ENCODE data around the gene CCDC92.
A peak's percentile ranks its signal among the peaks of the same experiment; 100 is the strongest.

CCDC92 gene

DNA sequence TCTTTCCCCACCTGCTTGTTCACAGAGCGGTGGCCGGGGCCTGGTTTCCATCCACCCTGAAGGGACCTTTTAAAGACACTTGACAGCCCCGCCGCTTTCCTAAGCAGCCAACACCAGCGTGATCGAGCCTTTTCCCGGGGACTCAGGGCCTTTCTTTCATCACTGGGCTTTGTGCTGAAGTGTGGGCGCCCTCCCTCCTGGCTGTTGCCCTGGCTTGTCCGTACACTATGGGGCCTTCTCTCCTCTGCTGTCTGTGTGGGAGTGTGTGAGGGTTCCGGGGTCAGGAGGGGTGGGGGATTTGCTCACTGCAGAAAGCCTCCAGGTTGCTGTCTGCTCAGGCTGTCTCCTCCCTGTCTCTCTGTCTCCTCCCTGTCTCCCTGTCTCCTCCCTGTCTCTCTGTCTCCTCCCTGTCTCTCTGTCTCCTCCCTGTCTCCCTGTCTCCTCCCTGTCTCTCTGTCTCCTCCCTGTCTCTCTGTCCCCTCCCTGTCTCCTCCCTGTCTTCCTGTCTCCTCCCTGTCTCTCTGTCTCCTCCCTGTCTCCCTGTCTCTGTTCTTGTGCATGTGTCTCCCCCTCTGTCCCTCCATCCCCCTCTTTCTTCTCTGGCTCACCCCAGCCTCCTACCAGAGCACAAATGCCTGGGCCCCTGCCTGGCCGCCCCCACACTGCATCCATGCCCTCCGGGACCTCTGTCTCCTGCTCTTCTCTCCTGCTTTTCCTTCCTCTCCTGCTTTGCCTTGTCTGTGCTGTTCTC lies 64.7 kb downstream of the CCDC92 start:
- Histone ChIP-seq H3K79me2 (ENCODE audit: insufficient read depth, low read length) (no peaks in the 10 kb centered on the region), H3K36me3 (ENCODE audit: low read length) (no peaks in the 10 kb centered on the region), H3F3A (ENCODE audit: insufficient read depth) (peaks cover 6% of the 10 kb centered on the region; the same call in 1 of the 2 replicates), H3K9me2 (replicated peaks; ENCODE audit: insufficient read depth, low read length) (no peaks in the 10 kb centered on the region), H3K27me3 (ENCODE audit: low read length) (no peaks in the 10 kb centered on the region), H3K9me3 (ENCODE audit: insufficient read depth, low read length) (no peaks in the 10 kb centered on the region), H2AFZ (ENCODE audit: low read depth, low read length, severe bottlenecking) (no peak overlapping the region), H3K4me2 (ENCODE audit: low read depth, low read length, poor library complexity, severe bottlenecking) (no peak overlapping the region), H3K9ac (ENCODE audit: low read length) (no peak overlapping the region), H3K27ac (ENCODE audit: low read depth, low read length) (no peak overlapping the region), H4K20me1 (ENCODE audit: low read depth, low read length) (no peaks in the 10 kb centered on the region), H3K4me3 (ENCODE audit: insufficient read depth, low read length, poor library complexity, severe bottlenecking) (no peak overlapping the region)
- TF ChIP-seq, protein P1, sequence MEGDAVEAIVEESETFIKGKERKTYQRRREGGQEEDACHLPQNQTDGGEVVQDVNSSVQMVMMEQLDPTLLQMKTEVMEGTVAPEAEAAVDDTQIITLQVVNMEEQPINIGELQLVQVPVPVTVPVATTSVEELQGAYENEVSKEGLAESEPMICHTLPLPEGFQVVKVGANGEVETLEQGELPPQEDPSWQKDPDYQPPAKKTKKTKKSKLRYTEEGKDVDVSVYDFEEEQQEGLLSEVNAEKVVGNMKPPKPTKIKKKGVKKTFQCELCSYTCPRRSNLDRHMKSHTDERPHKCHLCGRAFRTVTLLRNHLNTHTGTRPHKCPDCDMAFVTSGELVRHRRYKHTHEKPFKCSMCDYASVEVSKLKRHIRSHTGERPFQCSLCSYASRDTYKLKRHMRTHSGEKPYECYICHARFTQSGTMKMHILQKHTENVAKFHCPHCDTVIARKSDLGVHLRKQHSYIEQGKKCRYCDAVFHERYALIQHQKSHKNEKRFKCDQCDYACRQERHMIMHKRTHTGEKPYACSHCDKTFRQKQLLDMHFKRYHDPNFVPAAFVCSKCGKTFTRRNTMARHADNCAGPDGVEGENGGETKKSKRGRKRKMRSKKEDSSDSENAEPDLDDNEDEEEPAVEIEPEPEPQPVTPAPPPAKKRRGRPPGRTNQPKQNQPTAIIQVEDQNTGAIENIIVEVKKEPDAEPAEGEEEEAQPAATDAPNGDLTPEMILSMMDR (IDR thresholded peaks at IDR 0.05; ENCODE audit: insufficient read depth, low read length, poor library complexity, severe bottlenecking): no peak
- no peak for TF ChIP-seq EZH2phosphoT487 (conservative IDR thresholded peaks at IDR 0.05; ENCODE audit: low read length)

DNA sequence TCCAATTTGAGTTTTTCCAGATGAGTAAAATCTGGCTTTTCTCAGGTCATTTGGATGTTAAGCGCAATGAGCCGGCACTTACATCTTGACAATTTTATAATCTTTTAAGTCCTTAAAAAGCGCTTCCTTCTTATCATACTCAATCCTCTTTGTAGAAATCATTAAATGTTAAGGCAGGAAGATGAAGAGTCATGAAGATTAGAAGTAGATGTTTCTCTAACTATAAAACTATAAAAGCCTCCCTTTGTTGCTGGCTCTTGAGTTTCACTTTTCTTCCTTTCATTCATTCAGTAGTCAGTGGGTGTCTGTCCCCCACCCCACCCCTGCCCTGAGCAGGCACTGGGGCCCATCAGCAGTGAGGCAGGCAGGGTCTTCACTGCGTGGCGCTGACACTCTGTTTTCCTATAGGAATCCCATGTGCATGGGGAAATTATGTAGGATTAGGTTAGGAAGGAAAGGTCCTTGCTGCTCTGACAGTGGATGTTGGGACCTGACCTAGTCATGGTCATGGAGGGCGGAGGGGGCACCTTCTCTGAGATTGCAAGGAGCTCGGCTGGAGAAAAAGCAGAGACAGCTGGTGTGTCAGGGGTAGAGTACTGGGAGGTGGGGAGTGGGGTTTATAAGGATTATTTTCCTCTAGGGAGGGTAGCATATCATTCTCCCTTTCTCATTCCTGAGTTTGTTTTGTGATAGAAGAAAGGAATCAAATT lies 65.8 kb downstream of the CCDC92 start:
- Histone ChIP-seq H4K20me1 (ENCODE audit: low read depth, low read length) (no peaks in the 10 kb centered on the region), H3K36me3 (ENCODE audit: low read length) (no peaks in the 10 kb centered on the region), H3K9ac (ENCODE audit: low read length) (no peak overlapping the region), H3K4me2 (ENCODE audit: low read depth, low read length, poor library complexity, severe bottlenecking) (no peak overlapping the region), H3K9me3 (ENCODE audit: insufficient read depth, low read length) (no peaks in the 10 kb centered on the region), H3K79me2 (ENCODE audit: insufficient read depth, low read length) (no peaks in the 10 kb centered on the region), H3K27ac (ENCODE audit: low read depth, low read length) (no peak overlapping the region), H3K27me3 (ENCODE audit: low read length) (no peaks in the 10 kb centered on the region), H3F3A (ENCODE audit: insufficient read depth) (peaks cover 6% of the 10 kb centered on the region; the same call in 1 of the 2 replicates), H3K4me3 (ENCODE audit: insufficient read depth, low read length, poor library complexity, severe bottlenecking) (no peak overlapping the region), H2AFZ (ENCODE audit: low read depth, low read length, severe bottlenecking) (no peak overlapping the region), H3K9me2 (replicated peaks; ENCODE audit: insufficient read depth, low read length) (no peaks in the 10 kb centered on the region)
- no peak for TF ChIP-seq EZH2phosphoT487 (conservative IDR thresholded peaks at IDR 0.05; ENCODE audit: low read length)
- TF ChIP-seq, protein P1 (IDR thresholded peaks at IDR 0.05; ENCODE audit: insufficient read depth, low read length, poor library complexity, severe bottlenecking): no peak

DNA sequence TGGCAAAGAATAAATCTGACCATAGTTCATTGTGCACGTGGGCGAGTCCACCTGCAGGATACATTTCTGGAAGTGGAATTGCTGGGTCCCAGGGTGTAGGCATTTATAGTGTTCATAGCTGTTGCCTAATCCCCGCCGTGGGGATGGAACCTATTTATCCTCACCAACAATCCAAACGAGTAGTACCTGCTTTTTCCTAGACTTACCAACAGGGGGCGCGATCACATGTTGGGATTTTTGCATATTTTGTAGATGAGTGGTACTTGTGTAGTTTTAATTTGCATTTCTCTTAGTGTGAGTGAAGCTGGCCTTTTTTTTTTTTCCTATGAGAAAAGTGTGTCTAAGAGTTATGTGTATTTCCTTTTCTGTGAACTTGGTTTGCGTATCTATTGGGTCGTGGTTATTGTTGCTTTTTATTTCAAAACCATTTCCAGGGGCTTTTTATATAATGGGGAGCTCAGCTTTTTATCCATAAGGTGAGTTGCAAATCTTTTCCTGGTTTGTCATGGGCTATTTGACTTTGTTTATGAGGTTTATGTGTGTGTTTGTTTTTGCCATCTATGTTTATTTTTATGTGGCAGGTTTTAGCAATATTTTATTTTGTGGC lies 67.2 kb downstream of the CCDC92 start:
- TF ChIP-seq EZH2phosphoT487 (conservative IDR thresholded peaks at IDR 0.05; ENCODE audit: low read length): no peak
- TF ChIP-seq, protein P1 (IDR thresholded peaks at IDR 0.05; ENCODE audit: insufficient read depth, low read length, poor library complexity, severe bottlenecking): peak; percentile 68
- H3K9ac ChIP-seq (ENCODE audit: low read length): no peak overlapping the region
- no peak overlapping the region for H2AFZ ChIP-seq (ENCODE audit: low read depth, low read length, severe bottlenecking)
- no peaks in the 10 kb centered on the region for H3K79me2 ChIP-seq (ENCODE audit: insufficient read depth, low read length)
- H3K4me3 ChIP-seq (ENCODE audit: insufficient read depth, low read length, poor library complexity, severe bottlenecking): no peak overlapping the region
- H4K20me1 ChIP-seq (ENCODE audit: low read depth, low read length): no peaks in the 10 kb centered on the region
- H3K9me3 ChIP-seq (ENCODE audit: insufficient read depth, low read length): no peaks in the 10 kb centered on the region
- H3F3A ChIP-seq (ENCODE audit: insufficient read depth): peaks cover 3% of the 10 kb centered on the region; the same call in 1 of the 2 replicates
- no peaks in the 10 kb centered on the region for H3K36me3 ChIP-seq (ENCODE audit: low read length)
- H3K27me3 ChIP-seq (ENCODE audit: low read length): no peaks in the 10 kb centered on the region
- no peak overlapping the region for H3K27ac ChIP-seq (ENCODE audit: low read depth, low read length)
- no peaks in the 10 kb centered on the region for H3K9me2 ChIP-seq (replicated peaks; ENCODE audit: insufficient read depth, low read length)
- no peak overlapping the region for H3K4me2 ChIP-seq (ENCODE audit: low read depth, low read length, poor library complexity, severe bottlenecking)
